NT2/D1 (cell line): ENCODE measurements around the gene RGS9.

ENCODE experiments used
- DNase-seq: peaks from one replicate; pipeline ENCODE4 v3.0.0-alpha.2; 2011; ENCODE audit warnings: low read depth, low spot score
- H3K27me3 ChIP-seq: 2 replicates; pipeline ENCODE4 v1.6.0; 2011; ENCODE audit warnings: mild to moderate bottlenecking; ENCODE audit not compliant: insufficient read length, insufficient read depth
- H3K36me3 ChIP-seq: 2 replicates; pipeline ENCODE4 v1.6.1; 2011; ENCODE audit warnings: mild to moderate bottlenecking, low read length, mixed read lengths; ENCODE audit not compliant: insufficient read depth, insufficient read length
- H3K4me1 ChIP-seq: 2 replicates; pipeline ENCODE4 v1.5.1; 2011; ENCODE audit not compliant: insufficient read depth, insufficient read length
- H3K4me3 ChIP-seq: 2 replicates; pipeline ENCODE4 v1.5.1; 2011; ENCODE audit warnings: low read depth; ENCODE audit not compliant: insufficient read length
- H3K9ac ChIP-seq: 2 replicates; pipeline ENCODE4 v1.6.0; 2011; ENCODE audit warnings: low read depth; ENCODE audit not compliant: insufficient read length
- H3K9me3 ChIP-seq: 2 replicates; pipeline ENCODE4 v1.5.1; 2011; ENCODE audit warnings: mild to moderate bottlenecking, low read length; ENCODE audit not compliant: insufficient read depth
- SUZ12 ChIP-seq: IDR thresholded peaks from 2 replicates; pipeline ENCODE4 v1.6.1; 2011; ENCODE audit not compliant: insufficient read length, insufficient read depth; ENCODE audit errors: extremely low read depth
- YY1 ChIP-seq: IDR thresholded peaks from 2 replicates; pipeline ENCODE4 v1.6.1; 2011; ENCODE audit not compliant: insufficient read length, insufficient read depth
- ZNF274 ChIP-seq: IDR thresholded peaks from 2 replicates; pipeline ENCODE4 v1.6.1; 2011; ENCODE audit warnings: mild to moderate bottlenecking, low read depth, low read length

RGS9 gene

GRCh38 chr17:65236321-65236720, 99.2 kb downstream of the RGS9 start:
- no peak for TF ChIP-seq ZNF274
- no peak for TF ChIP-seq SUZ12
- no peak for TF ChIP-seq YY1
- no peaks in the 10 kb centered on the region for H3K27me3 ChIP-seq

GRCh38 chr17:65243838-65244625, 106.9 kb downstream of the RGS9 start:
- peak; percentile 25 for DNase-seq

More at GRCh38 chr17:65236321-65236720, 99.2 kb downstream of the RGS9 start:
- DNase-seq: no peak
- no peaks in the 10 kb centered on the region for H3K36me3 ChIP-seq
- no peaks in the 10 kb centered on the region for H3K4me1 ChIP-seq
- H3K4me3 ChIP-seq: no peak overlapping the region
- no peaks in the 10 kb centered on the region for H3K9me3 ChIP-seq
- no peak overlapping the region for H3K9ac ChIP-seq

GRCh38 chr17:65246252-65246651, 109.1 kb downstream of the RGS9 start:
- Histone ChIP-seq H3K9me3 (no peaks in the 10 kb centered on the region), H3K27me3 (no peaks in the 10 kb centered on the region), H3K4me1 (peaks cover 5% of the 10 kb centered on the region), H3K9ac (no peak overlapping the region), H3K36me3 (no peaks in the 10 kb centered on the region), H3K4me3 (no peak overlapping the region)
- no peak for TF ChIP-seq ZNF274
- TF ChIP-seq SUZ12: no peak
- TF ChIP-seq YY1: no peak
- no peak for DNase-seq

More at GRCh38 chr17:65243838-65244625, 106.9 kb downstream of the RGS9 start:
- TF ChIP-seq ZNF274 (no peak), YY1 (no peak), SUZ12 (no peak)
- no peak overlapping the region for H3K9ac ChIP-seq
- H3K9me3 ChIP-seq: no peaks in the 10 kb centered on the region
- H3K27me3 ChIP-seq: no peaks in the 10 kb centered on the region
- H3K4me1 ChIP-seq: peaks cover 5% of the 10 kb centered on the region
- H3K4me3 ChIP-seq: no peak overlapping the region
- no peaks in the 10 kb centered on the region for H3K36me3 ChIP-seq

DNA sequence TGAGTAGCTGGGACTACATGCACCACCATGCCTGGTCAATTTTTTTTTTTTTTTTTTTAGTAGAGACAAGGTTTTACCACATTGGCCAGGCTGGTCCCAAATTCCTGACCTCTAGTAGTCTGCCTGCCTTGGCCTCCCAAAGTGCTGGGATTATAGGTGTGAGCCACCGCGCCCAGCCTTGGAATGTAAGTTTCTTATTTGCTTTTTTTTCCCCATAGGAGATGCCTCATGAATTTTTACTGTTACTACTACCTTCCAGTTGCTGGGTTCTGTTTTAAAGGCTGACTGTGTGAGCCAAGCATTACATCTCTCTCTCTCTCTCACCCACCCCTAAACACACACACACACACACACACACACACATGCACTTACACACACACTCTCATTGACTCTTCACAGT, 112.6 kb downstream of the RGS9 start:
- no peak for DNase-seq
- Histone ChIP-seq H3K9me3 (no peaks in the 10 kb centered on the region), H3K4me3 (no peak overlapping the region), H3K4me1 (no peaks in the 10 kb centered on the region), H3K36me3 (no peaks in the 10 kb centered on the region), H3K9ac (no peak overlapping the region), H3K27me3 (no peaks in the 10 kb centered on the region)
- no peak for TF ChIP-seq YY1
- no peak for TF ChIP-seq ZNF274
- no peak for TF ChIP-seq SUZ12

GRCh38 chr17:65254166-65254565, 117.0 kb downstream of the RGS9 start:
- TF ChIP-seq YY1 (no peak), ZNF274 (no peak), SUZ12 (no peak)
- Histone ChIP-seq H3K27me3 (no peaks in the 10 kb centered on the region), H3K9me3 (peaks cover 5% of the 10 kb centered on the region; the same call in 1 of the 2 replicates), H3K4me3 (no peak overlapping the region), H3K4me1 (no peaks in the 10 kb centered on the region), H3K9ac (no peak overlapping the region), H3K36me3 (no peaks in the 10 kb centered on the region)
- DNase-seq: no peak

DNA sequence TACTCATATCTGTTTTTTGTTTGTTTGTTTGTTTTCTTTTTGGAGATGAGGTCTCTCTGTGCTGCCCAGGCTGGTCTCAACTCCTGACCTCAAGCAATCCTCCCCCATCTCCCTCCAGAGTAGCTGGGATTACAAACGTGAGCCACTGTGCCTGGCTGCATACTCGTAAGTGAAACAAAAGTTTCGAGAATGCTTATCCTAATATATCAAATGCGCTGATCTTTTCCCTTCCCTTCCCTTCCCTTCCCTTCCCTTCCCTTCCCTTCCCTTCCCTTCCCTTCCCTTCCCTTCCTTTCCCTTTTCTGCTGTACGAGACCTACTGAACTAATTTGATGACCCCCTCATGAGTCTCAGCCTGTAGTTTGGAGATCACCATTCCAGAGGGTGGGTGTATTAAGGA, 122.1 kb downstream of the RGS9 start:
- Histone ChIP-seq H3K27me3 (no peaks in the 10 kb centered on the region), H3K4me1 (no peaks in the 10 kb centered on the region), H3K9ac (no peak overlapping the region), H3K36me3 (no peaks in the 10 kb centered on the region), H3K9me3 (peaks cover 5% of the 10 kb centered on the region; the same call in 1 of the 2 replicates), H3K4me3 (no peak overlapping the region)
- TF ChIP-seq SUZ12: no peak
- TF ChIP-seq ZNF274: no peak
- TF ChIP-seq YY1: no peak
- no peak for DNase-seq

DNA sequence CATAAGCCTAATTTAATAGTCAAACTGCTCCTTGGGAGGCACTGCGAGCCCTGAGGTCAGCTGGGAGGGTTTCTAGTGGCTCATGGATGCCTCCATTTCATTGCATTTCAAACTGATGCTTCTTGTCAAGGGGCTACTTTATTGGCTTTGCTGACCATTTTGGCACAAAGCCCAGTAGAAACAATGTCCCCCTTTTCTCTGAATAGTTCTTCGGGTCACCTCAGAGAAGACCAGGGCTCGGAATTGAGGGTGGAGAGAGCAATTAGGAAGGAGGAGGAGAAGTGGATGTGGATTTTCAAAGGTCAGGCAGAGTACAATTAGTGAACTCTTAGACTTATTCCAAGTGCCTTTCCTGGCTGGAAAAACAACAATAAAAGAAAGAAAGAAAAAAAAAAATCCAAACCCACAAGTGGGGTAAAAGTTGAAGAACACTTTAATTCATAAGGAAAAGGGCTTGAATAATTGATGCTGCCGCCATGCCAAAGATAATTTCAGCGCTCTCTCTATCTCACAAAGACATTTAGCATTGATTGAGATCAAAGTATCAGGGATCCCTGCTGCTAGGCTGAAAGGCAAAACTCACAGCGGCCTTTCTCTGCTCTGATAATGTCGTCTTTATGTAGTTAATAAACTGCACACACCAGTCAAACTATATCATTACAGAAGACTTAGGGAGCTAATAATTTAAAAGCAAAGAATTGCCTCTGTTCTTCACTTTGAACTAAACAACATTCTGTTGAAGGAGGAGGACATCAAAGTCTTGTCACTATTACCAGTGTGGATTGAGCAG, 122.7 kb downstream of the RGS9 start:
- H3K4me1 ChIP-seq: no peaks in the 10 kb centered on the region
- H3K9me3 ChIP-seq: peaks cover 5% of the 10 kb centered on the region; the same call in 1 of the 2 replicates
- H3K4me3 ChIP-seq: no peak overlapping the region
- DNase-seq: no peak
- TF ChIP-seq SUZ12 (no peak), YY1 (no peak), ZNF274 (no peak)
- H3K36me3 ChIP-seq: no peaks in the 10 kb centered on the region
- no peak overlapping the region for H3K9ac ChIP-seq
- H3K27me3 ChIP-seq: no peaks in the 10 kb centered on the region
